Activated CD8-positive, alpha-beta memory T cell treated with anti-CD3 and anti-CD28 coated beads, Interleukin-2, amount 50 U/mL, for 48 hours (primary cell): Measurements from ENCODE around the gene SNRPA1.

Experiments
- DNase-seq: peaks from one replicate; pipeline ENCODE4 v3.0.0-alpha.2; 2020

Gene SNRPA1

GRCh38 chr15:101294731-101295606 lies at the start of gene SNRPA1:
SNRPA1 (minus strand) TSS chr15:101295248; CDS start chr15:101295178, 70 bp downstream.
- DNase-seq, result peak; percentile 100

- no peak for DNase-seq
Observed at GRCh38 chr15:101342056-101342455, 47.0 kb upstream of the SNRPA1 start.

GRCh38 chr15:101338502-101339057 lies 43.5 kb upstream of the SNRPA1 start:
- DNase-seq, result no peak

- DNase-seq, result no peak
Observed at GRCh38 chr15:101337976-101338375, 42.9 kb upstream of the SNRPA1 start.

GRCh38 chr15:101333907-101334789 lies 39.1 kb upstream of the SNRPA1 start:
- DNase-seq, result peak; percentile 70

- peak; percentile 41 for DNase-seq
Observed at GRCh38 chr15:101332061-101332467, 37.0 kb upstream of the SNRPA1 start.

GRCh38 chr15:101329867-101330380 lies 34.9 kb upstream of the SNRPA1 start:
- DNase-seq, result peak; percentile 34

GRCh38 chr15:101329309-101329863 lies 34.3 kb upstream of the SNRPA1 start:
- DNase-seq, result peak; percentile 37

- DNase-seq, result no peak
Observed at GRCh38 chr15:101328001-101328400, 33.0 kb upstream of the SNRPA1 start.

- no peak for DNase-seq
Observed at GRCh38 chr15:101327147-101327740, 32.2 kb upstream of the SNRPA1 start.

GRCh38 chr15:101326462-101327146 lies 31.6 kb upstream of the SNRPA1 start:
- no peak for DNase-seq

- DNase-seq, result no peak
Observed at GRCh38 chr15:101326026-101326315, 30.9 kb upstream of the SNRPA1 start.

GRCh38 chr15:101325263-101326025 lies 30.4 kb upstream of the SNRPA1 start:
- no peak for DNase-seq

- no peak for DNase-seq
Observed at GRCh38 chr15:101324524-101325177, 29.6 kb upstream of the SNRPA1 start.

GRCh38 chr15:101323793-101324523 lies 28.9 kb upstream of the SNRPA1 start:
- DNase-seq, result no peak

GRCh38 chr15:101322854-101323477 lies 27.9 kb upstream of the SNRPA1 start:
- DNase-seq, result no peak

- no peak for DNase-seq
Observed at GRCh38 chr15:101322016-101322695, 27.1 kb upstream of the SNRPA1 start.

GRCh38 chr15:101320501-101321052 lies 25.5 kb upstream of the SNRPA1 start:
- DNase-seq, result peak; percentile 75
